ENCODE results near the gene PITPNC1. TPM values are rescaled to one million over a fixed set of nuclear protein-coding genes. Genes with fewer than 3 reads are reported as not detected.

PITPNC1 gene
- polyA plus RNA-seq, 1 of the 3 experiments (the other 2 are of a cell fraction): 18.4 TPM

- no peaks in the 10 kb centered on the region for H4K20me1 ChIP-seq (ENCODE audit: insufficient read depth)
- H3K36me3 ChIP-seq (replicated peaks in 1 of 2; ENCODE audit: control insufficient read depth in 1 of 2, insufficient read depth in 2 of 2, low read length in 1 of 2): no peaks in the 10 kb centered on the region
- POLR2A ChIA-PET: interaction anchor here (1.5 kb wide), 1 partner anchor 52 kb away, joined by 3 read pairs; no protein-coding TSS in a partner anchor
- no peak overlapping the region for H3K4me2 ChIP-seq
- peak; percentile 60 for DNase-seq
- H3K4me1 ChIP-seq (ENCODE audit: control insufficient read depth in 1 of 2, insufficient read depth in 2 of 2, low read depth in 1 of 2, low read length in 1 of 2): peaks cover 27 to 53% of the 10 kb centered on the region in 2 experiments
- WGBS (ENCODE audit: low lambda C conversion rate): 91% methylated on average over 2 of the region's 2 CpGs
- H3K79me2 ChIP-seq (ENCODE audit: insufficient read depth): peaks cover 29% of the 10 kb centered on the region; the same call in 1 of the 2 replicates
- CTCF ChIA-PET: interaction anchor here (0.6 to 2.7 kb wide), 8 partner anchors 12 to 92 kb away, joined by 3 to 12 read pairs (median 4); no protein-coding TSS in a partner anchor
- peaks cover 21% of the 10 kb centered on the region for H3F3A ChIP-seq (replicated peaks; ENCODE audit: insufficient read depth)
- peak overlapping the region in 1 of 2 experiments; percentile 80; a peak in 2 of 4 replicates for H3K27ac ChIP-seq (ENCODE audit: low read depth in 2 of 2, low read length in 1 of 2)
- no peaks in the 10 kb centered on the region for H3K27me3 ChIP-seq (ENCODE audit: insufficient read depth)
- TF ChIP-seq NFIC (IDR thresholded peaks at IDR 0.05; ENCODE audit: borderline replicate concordance) (no peak), USF2 (IDR thresholded peaks at IDR 0.05; ENCODE audit: borderline replicate concordance, low read depth, low read length) (no peak), RXRA (IDR thresholded peaks at IDR 0.05; ENCODE audit: borderline replicate concordance, low read depth) (no peak), CTCF (IDR thresholded peaks at IDR 0.05) (no peak), GATA2 (CRISPR knock-in tag; IDR thresholded peaks at IDR 0.05) (peak; percentile 57; the same call in 1 of the 2 replicates), RAD21 (IDR thresholded peaks at IDR 0.05; ENCODE audit: low read length) (no peak), RCOR1 (IDR thresholded peaks at IDR 0.05; ENCODE audit: low read length) (peak; percentile 71), CHD2 (IDR thresholded peaks at IDR 0.05; ENCODE audit: low read length, partially characterized antibody) (peak; percentile 56), FOXM1 (IDR thresholded peaks at IDR 0.05; ENCODE audit: low read depth) (no peak), GABPA (IDR thresholded peaks at IDR 0.05; ENCODE audit: low read depth) (no peak), SIN3A (IDR thresholded peaks at IDR 0.05; ENCODE audit: borderline replicate concordance, low read depth, low read length) (no peak), TCF12 (IDR thresholded peaks at IDR 0.05) (peak; percentile 50; the same call in 1 of the 2 replicates), RFX5 (IDR thresholded peaks at IDR 0.05; ENCODE audit: low read length) (no peak), SMC3 (IDR thresholded peaks at IDR 0.05; ENCODE audit: low read depth, low read length) (no peak), MXI1 (IDR thresholded peaks at IDR 0.05; ENCODE audit: low read depth, low read length) (no peak), FOXJ3 (CRISPR knock-in tag; IDR thresholded peaks at IDR 0.05) (no peak), EP300 (IDR thresholded peaks at IDR 0.05; ENCODE audit: borderline replicate concordance in 1 of 2, low read depth in 1 of 2, low read length in 1 of 2) (peak in 1 of 2 experiments; percentile 79; a peak in 2 of 4 replicates), POLR2AphosphoS5 (IDR thresholded peaks at IDR 0.05; ENCODE audit: low read depth, low read length) (no peak), TAF1 (IDR thresholded peaks at IDR 0.05; ENCODE audit: borderline replicate concordance, low read depth, low read length) (no peak)
- TF ChIP-seq, protein P1, sequence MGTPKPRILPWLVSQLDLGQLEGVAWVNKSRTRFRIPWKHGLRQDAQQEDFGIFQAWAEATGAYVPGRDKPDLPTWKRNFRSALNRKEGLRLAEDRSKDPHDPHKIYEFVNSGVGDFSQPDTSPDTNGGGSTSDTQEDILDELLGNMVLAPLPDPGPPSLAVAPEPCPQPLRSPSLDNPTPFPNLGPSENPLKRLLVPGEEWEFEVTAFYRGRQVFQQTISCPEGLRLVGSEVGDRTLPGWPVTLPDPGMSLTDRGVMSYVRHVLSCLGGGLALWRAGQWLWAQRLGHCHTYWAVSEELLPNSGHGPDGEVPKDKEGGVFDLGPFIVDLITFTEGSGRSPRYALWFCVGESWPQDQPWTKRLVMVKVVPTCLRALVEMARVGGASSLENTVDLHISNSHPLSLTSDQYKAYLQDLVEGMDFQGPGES (IDR thresholded peaks at IDR 0.05; ENCODE audit: low read depth, low read length): no peak
- TF ChIP-seq, protein P2, sequence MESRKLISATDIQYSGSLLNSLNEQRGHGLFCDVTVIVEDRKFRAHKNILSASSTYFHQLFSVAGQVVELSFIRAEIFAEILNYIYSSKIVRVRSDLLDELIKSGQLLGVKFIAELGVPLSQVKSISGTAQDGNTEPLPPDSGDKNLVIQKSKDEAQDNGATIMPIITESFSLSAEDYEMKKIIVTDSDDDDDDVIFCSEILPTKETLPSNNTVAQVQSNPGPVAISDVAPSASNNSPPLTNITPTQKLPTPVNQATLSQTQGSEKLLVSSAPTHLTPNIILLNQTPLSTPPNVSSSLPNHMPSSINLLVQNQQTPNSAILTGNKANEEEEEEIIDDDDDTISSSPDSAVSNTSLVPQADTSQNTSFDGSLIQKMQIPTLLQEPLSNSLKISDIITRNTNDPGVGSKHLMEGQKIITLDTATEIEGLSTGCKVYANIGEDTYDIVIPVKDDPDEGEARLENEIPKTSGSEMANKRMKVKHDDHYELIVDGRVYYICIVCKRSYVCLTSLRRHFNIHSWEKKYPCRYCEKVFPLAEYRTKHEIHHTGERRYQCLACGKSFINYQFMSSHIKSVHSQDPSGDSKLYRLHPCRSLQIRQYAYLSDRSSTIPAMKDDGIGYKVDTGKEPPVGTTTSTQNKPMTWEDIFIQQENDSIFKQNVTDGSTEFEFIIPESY (IDR thresholded peaks at IDR 0.05; ENCODE audit: borderline replicate concordance, low read depth): no peak
- TF ChIP-seq, protein P3, sequence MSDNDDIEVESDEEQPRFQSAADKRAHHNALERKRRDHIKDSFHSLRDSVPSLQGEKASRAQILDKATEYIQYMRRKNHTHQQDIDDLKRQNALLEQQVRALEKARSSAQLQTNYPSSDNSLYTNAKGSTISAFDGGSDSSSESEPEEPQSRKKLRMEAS (IDR thresholded peaks at IDR 0.05; ENCODE audit: low read depth): no peak
- no peaks in the 10 kb centered on the region for H3K9me2 ChIP-seq
- H3K9ac ChIP-seq: no peak overlapping the region
- H2AFZ ChIP-seq (ENCODE audit: low read depth): no peak overlapping the region
- H3K4me3 ChIP-seq (ENCODE audit: low read depth in 2 of 2, low read length in 1 of 2): no peak overlapping the region
- H3K9me3 ChIP-seq: no peaks in the 10 kb centered on the region
Measured at GRCh38 chr17:67439269-67439668, 62.2 kb downstream of the PITPNC1 start.
